ENCODE data around the gene TRIP13.
A peak's percentile ranks its signal among the peaks of the same experiment; 100 is the strongest.

Gene TRIP13

GRCh38 chr5:956941-957747 lies 64.5 kb downstream of the TRIP13 start:
- no peak for DNase-seq

GRCh38 chr5:957748-958485 lies 65.2 kb downstream of the TRIP13 start:
- DNase-seq = no peak

GRCh38 chr5:958701-959571 lies 66.3 kb downstream of the TRIP13 start:
- peak; percentile 59 for DNase-seq

GRCh38 chr5:959581-960531 lies 67.2 kb downstream of the TRIP13 start:
- DNase-seq = no peak

- DNase-seq = no peak
Measured at GRCh38 chr5:960551-960950, 67.9 kb downstream of the TRIP13 start.

- DNase-seq = no peak
Measured at GRCh38 chr5:961002-961710, 68.5 kb downstream of the TRIP13 start.

GRCh38 chr5:961711-962240 lies 69.1 kb downstream of the TRIP13 start:
- no peak for DNase-seq

- DNase-seq = no peak
Measured at GRCh38 chr5:962386-962785, 69.7 kb downstream of the TRIP13 start.

GRCh38 chr5:962801-963200 lies 70.1 kb downstream of the TRIP13 start:
- DNase-seq = no peak

GRCh38 chr5:963310-963672 lies 70.6 kb downstream of the TRIP13 start:
- no peak for DNase-seq

- no peak for DNase-seq
Measured at GRCh38 chr5:963673-964531, 71.2 kb downstream of the TRIP13 start.

- no peak for DNase-seq
Measured at GRCh38 chr5:964821-965220, 72.1 kb downstream of the TRIP13 start.

- no peak for DNase-seq
Measured at GRCh38 chr5:965604-966344, 73.1 kb downstream of the TRIP13 start.

GRCh38 chr5:966345-966710 lies 73.6 kb downstream of the TRIP13 start:
- no peak for DNase-seq

- no peak for DNase-seq
Measured at GRCh38 chr5:966941-967340, 74.3 kb downstream of the TRIP13 start.
